MG63 (cell line): Measurements from ENCODE around the gene MYH6. TPM values are rescaled to one million over a fixed set of nuclear protein-coding genes. Genes with fewer than 3 reads are reported as not detected.

ENCODE experiments used
- DNase-seq: peaks from one replicate; pipeline ENCODE4 v3.0.0-alpha.2; 2020
- H3K27me3 ChIP-seq: fragments of 250-450 bp; sonication (Bioruptor Pico); 2 replicates; pipeline ENCODE4 v1.5.1; 2020; ENCODE audit warnings: mild to moderate bottlenecking, moderate library complexity
- H3K36me3 ChIP-seq: fragments of 250-450 bp; sonication (Bioruptor Pico); 2 replicates; pipeline ENCODE4 v1.5.1; 2020; ENCODE audit warnings: mild to moderate bottlenecking, moderate library complexity
- H3K4me3 ChIP-seq: fragments of 250-450 bp; sonication (Bioruptor Pico); 2 replicates; pipeline ENCODE4 v1.5.1; 2020; ENCODE audit warnings: mild to moderate bottlenecking, moderate library complexity
- H3K9me3 ChIP-seq: fragments of 250-450 bp; sonication (Bioruptor Pico); 2 replicates; pipeline ENCODE4 v1.5.1; 2020; ENCODE audit warnings: mild to moderate bottlenecking, moderate library complexity
- total RNA-seq: library from RNA; depleted of rRNA; stranded (reverse); fragments of >200 nt; shearing (Covaris generic); gene quantifications from 2 replicates; pipeline ENCODE4 v1.2.3, GENCODE V29; 2014; ENCODE audit warnings: low replicate concordance

Gene MYH6
- total RNA-seq, 1 experiment from 2014 or later: not detected

- Histone ChIP-seq H3K9me3 (no peaks in the 10 kb centered on the region), H3K36me3 (no peaks in the 10 kb centered on the region), H3K27me3 (no peaks in the 10 kb centered on the region), H3K4me3 (no peak overlapping the region)
- no peak for DNase-seq
These were observed 30.9 kb downstream of the MYH6 start for GRCh38 chr14:23377198-23377550.

GRCh38 chr14:23376482-23377197 is 31.4 kb downstream of the MYH6 start, which contains the start of gene CMTM5:
Gene CMTM5 (plus strand): TSS chr14:23377046. CDS start chr14:23377252, 206 bp downstream.
- no peaks in the 10 kb centered on the region for H3K9me3 ChIP-seq
- H3K27me3 ChIP-seq: no peaks in the 10 kb centered on the region
- no peaks in the 10 kb centered on the region for H3K36me3 ChIP-seq
- H3K4me3 ChIP-seq: no peak within 1 kb of the TSS
- no peak for DNase-seq

- Histone ChIP-seq H3K4me3 (no peak overlapping the region), H3K9me3 (no peaks in the 10 kb centered on the region), H3K36me3 (no peaks in the 10 kb centered on the region), H3K27me3 (no peaks in the 10 kb centered on the region)
- DNase-seq: no peak
These were observed 32.4 kb downstream of the MYH6 start for GRCh38 chr14:23375527-23376251.

GRCh38 chr14:23373041-23373440 is 35.0 kb downstream of the MYH6 start:
- Histone ChIP-seq H3K9me3 (no peaks in the 10 kb centered on the region), H3K27me3 (no peaks in the 10 kb centered on the region), H3K4me3 (no peak overlapping the region), H3K36me3 (no peaks in the 10 kb centered on the region)
- no peak for DNase-seq

GRCh38 chr14:23372509-23372908 is 35.6 kb downstream of the MYH6 start, which contains the start of gene IL25:
Gene IL25 (plus strand): TSS chr14:23372809.
- no peak for DNase-seq
- H3K9me3 ChIP-seq: no peaks in the 10 kb centered on the region
- no peaks in the 10 kb centered on the region for H3K36me3 ChIP-seq
- no peaks in the 10 kb centered on the region for H3K27me3 ChIP-seq
- no peak within 1 kb of the TSS for H3K4me3 ChIP-seq

GRCh38 chr14:23371865-23372264 is 36.2 kb downstream of the MYH6 start:
- H3K27me3 ChIP-seq: no peaks in the 10 kb centered on the region
- no peak overlapping the region for H3K4me3 ChIP-seq
- no peak for DNase-seq
- H3K36me3 ChIP-seq: no peaks in the 10 kb centered on the region
- no peaks in the 10 kb centered on the region for H3K9me3 ChIP-seq

- Histone ChIP-seq H3K36me3 (no peaks in the 10 kb centered on the region), H3K9me3 (no peaks in the 10 kb centered on the region), H3K27me3 (no peaks in the 10 kb centered on the region), H3K4me3 (no peak overlapping the region)
- no peak for DNase-seq
These were observed 37.9 kb downstream of the MYH6 start for GRCh38 chr14:23370221-23370620.

GRCh38 chr14:23366426-23366921 is 41.6 kb downstream of the MYH6 start:
- no peaks in the 10 kb centered on the region for H3K27me3 ChIP-seq
- no peaks in the 10 kb centered on the region for H3K9me3 ChIP-seq
- no peaks in the 10 kb centered on the region; the same call in 1 of the 2 replicates for H3K36me3 ChIP-seq
- H3K4me3 ChIP-seq: peak overlapping the region; percentile 64
- DNase-seq: peak; percentile 87

GRCh38 chr14:23365732-23366425 is 42.2 kb downstream of the MYH6 start:
- peak overlapping the region; percentile 64 for H3K4me3 ChIP-seq
- no peaks in the 10 kb centered on the region for H3K27me3 ChIP-seq
- no peaks in the 10 kb centered on the region for H3K9me3 ChIP-seq
- peak; percentile 21 for DNase-seq
- no peaks in the 10 kb centered on the region; the same call in none of the 2 replicates for H3K36me3 ChIP-seq

- H3K27me3 ChIP-seq: no peaks in the 10 kb centered on the region
- DNase-seq: peak; percentile 57
- H3K4me3 ChIP-seq: peak within 1 kb of the TSS; percentile 64
- H3K9me3 ChIP-seq: no peaks in the 10 kb centered on the region
- H3K36me3 ChIP-seq: no peaks in the 10 kb centered on the region; the same call in none of the 2 replicates
These were observed 42.9 kb downstream of the MYH6 start, which contains the start of gene EFS for GRCh38 chr14:23365036-23365731. Gene EFS (minus strand): TSS chr14:23365172. CDS start chr14:23365025, 147 bp downstream.

GRCh38 chr14:23364164-23365035 is 43.7 kb downstream of the MYH6 start:
- Histone ChIP-seq H3K27me3 (no peaks in the 10 kb centered on the region), H3K4me3 (peak overlapping the region; percentile 64), H3K9me3 (no peaks in the 10 kb centered on the region), H3K36me3 (no peaks in the 10 kb centered on the region; the same call in none of the 2 replicates)
- peak; percentile 25 for DNase-seq

GRCh38 chr14:23362200-23362599 is 45.9 kb downstream of the MYH6 start:
- no peaks in the 10 kb centered on the region for H3K9me3 ChIP-seq
- no peaks in the 10 kb centered on the region for H3K27me3 ChIP-seq
- peaks cover 2% of the 10 kb centered on the region for H3K36me3 ChIP-seq
- H3K4me3 ChIP-seq: no peak overlapping the region
- DNase-seq: no peak

GRCh38 chr14:23361763-23362162 is 46.3 kb downstream of the MYH6 start:
- H3K9me3 ChIP-seq: no peaks in the 10 kb centered on the region
- DNase-seq: no peak
- H3K4me3 ChIP-seq: no peak overlapping the region
- H3K27me3 ChIP-seq: no peaks in the 10 kb centered on the region
- peaks cover 2% of the 10 kb centered on the region for H3K36me3 ChIP-seq

GRCh38 chr14:23361320-23361719 is 46.8 kb downstream of the MYH6 start:
- DNase-seq: no peak
- H3K4me3 ChIP-seq: no peak overlapping the region
- no peaks in the 10 kb centered on the region for H3K9me3 ChIP-seq
- H3K27me3 ChIP-seq: no peaks in the 10 kb centered on the region
- peaks cover 2% of the 10 kb centered on the region for H3K36me3 ChIP-seq

- H3K4me3 ChIP-seq: no peak overlapping the region
- H3K36me3 ChIP-seq: peaks cover 2% of the 10 kb centered on the region
- no peaks in the 10 kb centered on the region for H3K9me3 ChIP-seq
- DNase-seq: no peak
- H3K27me3 ChIP-seq: no peaks in the 10 kb centered on the region
These were observed 47.6 kb downstream of the MYH6 start for GRCh38 chr14:23360496-23360895.
